Brain microvascular endothelial cell (primary cell): Measurements from ENCODE around the gene BCAS4.
A peak's percentile ranks its signal among the peaks of the same experiment; 100 is the strongest.

Source experiments
- DNase-seq: peaks from one replicate; pipeline ENCODE4 v3.0.0-alpha.2; 2020
- H3K27ac ChIP-seq: fragments of 250-450 bp; sonication (Bioruptor Pico); 2 replicates; pipeline ENCODE4 v1.5.1; 2020; ENCODE audit warnings: mild to moderate bottlenecking, moderate library complexity
- H3K27me3 ChIP-seq: fragments of 250-450 bp; sonication (Bioruptor Pico); replicated peaks from 2 replicates; pipeline ENCODE4 v1.5.1; 2020; ENCODE audit warnings: mild to moderate bottlenecking
- H3K36me3 ChIP-seq: fragments of 250-450 bp; sonication (Bioruptor Pico); replicated peaks from 2 replicates; pipeline ENCODE4 v1.5.1; 2020; ENCODE audit warnings: mild to moderate bottlenecking
- H3K4me3 ChIP-seq: 2 replicates; pipeline ENCODE4 v1.5.1; 2011; ENCODE audit warnings: low read depth, mild to moderate bottlenecking, control low read depth, low read length, moderate library complexity
- CTCF ChIP-seq: IDR thresholded peaks from 2 replicates; pipeline ENCODE4 v1.5.1; 2011; ENCODE audit warnings: low read depth, mild to moderate bottlenecking, moderate library complexity, low read length, control low read depth, inconsistent platforms; ENCODE audit errors: missing control alignments
- in situ Hi-C: cut with HindIII; loops from 2 replicates; pipeline ENCODE4 v1.10.0; 2017; ENCODE audit warnings: low sequenced_read_pairs, low pct_ligation_motif_present

Gene BCAS4

GRCh38 chr20:50794846-50795634 lies at the start of gene BCAS4:
Gene BCAS4, plus strand, starts transcription at chr20:50795061. Its CDS starts 23 bp downstream, at chr20:50795084.
- peak; percentile 51 for DNase-seq
- no peaks in the 10 kb centered on the region for H3K36me3 ChIP-seq
- peak within 1 kb of the TSS; percentile 73 for H3K4me3 ChIP-seq
- no peak within 1 kb of the TSS for H3K27ac ChIP-seq
- in situ Hi-C loops = no loop called here
- TF ChIP-seq CTCF = peak; percentile 62
- no peaks in the 10 kb centered on the region for H3K27me3 ChIP-seq

GRCh38 chr20:50745634-50746137 lies 49.2 kb upstream of the BCAS4 start:
- TF ChIP-seq CTCF = no peak
- Histone ChIP-seq H3K27ac (no peak overlapping the region), H3K27me3 (no peaks in the 10 kb centered on the region), H3K36me3 (no peaks in the 10 kb centered on the region), H3K4me3 (no peak overlapping the region)
- DNase-seq = no peak
- in situ Hi-C loops = no loop called here

- H3K27ac ChIP-seq = no peak overlapping the region
- in situ Hi-C loops = no loop called here
- H3K27me3 ChIP-seq = no peaks in the 10 kb centered on the region
- no peaks in the 10 kb centered on the region for H3K36me3 ChIP-seq
- TF ChIP-seq CTCF = no peak
- DNase-seq = no peak
- no peak overlapping the region for H3K4me3 ChIP-seq
Observed at GRCh38 chr20:50746138-50746940, 48.5 kb upstream of the BCAS4 start.

GRCh38 chr20:50747275-50747674 lies 47.6 kb upstream of the BCAS4 start:
- Histone ChIP-seq H3K27ac (no peak overlapping the region), H3K27me3 (no peaks in the 10 kb centered on the region), H3K36me3 (no peaks in the 10 kb centered on the region), H3K4me3 (no peak overlapping the region)
- in situ Hi-C loops = no loop called here
- no peak for DNase-seq
- TF ChIP-seq CTCF = no peak

- in situ Hi-C loops = no loop called here
- no peak overlapping the region for H3K27ac ChIP-seq
- H3K36me3 ChIP-seq = no peaks in the 10 kb centered on the region
- no peak for DNase-seq
- no peak overlapping the region for H3K4me3 ChIP-seq
- TF ChIP-seq CTCF = no peak
- H3K27me3 ChIP-seq = no peaks in the 10 kb centered on the region
Observed at GRCh38 chr20:50750145-50750671, 44.7 kb upstream of the BCAS4 start.
